K562 (cell line): Measurements from ENCODE around the gene C1orf105. TPM values are rescaled to one million over a fixed set of nuclear protein-coding genes. Genes with fewer than 3 reads are reported as not detected.

Experiments used
- ATAC-seq: fragments of 200-7000 bp; cut with Tn5 transposase; 3 replicates; pipeline ENCODE4 v1.9.1; 2020; ENCODE audit warnings: moderate library complexity
- BruUV-seq: library from RNA; stranded (reverse); fragments of 400-500 nt; replicated peaks from 2 replicates; lab custom pipeline; 2021; lab: Mats Ljungman, UMichigan
- CTCF ChIA-PET: fragments of 300-600 bp; formaldehyde crosslinking; extraction: SDS; loops from one replicate; lab custom pipeline; 2021; ENCODE audit warnings: low intra/inter-chr PET ratio; lab: Yijun Ruan, JAX
- POLR2A ChIA-PET: fragments of 300-600, 350-650 bp; sonication (Branson Sonifier 250); formaldehyde crosslinking; extraction: SDS; loops from one replicate; lab custom pipeline; 2021; ENCODE audit warnings: antibody characterized with exemption, inconsistent platforms; lab: Yijun Ruan, JAX
- DNase-seq, 4 experiments: peaks; one replicate each; pipeline versions ENCODE4 v3.0.0 to v3.0.0-alpha.2; 2011 to 2018; ENCODE audit warnings: low spot score in 3 of 4, mixed read lengths in 3 of 4; ENCODE audit errors: extremely low read depth in 1 of 4
- FAIRE-seq: peaks from 2 replicates; lab custom pipeline; 2011; peaks lifted over from hg19 to GRCh38; lab: Jason Lieb, UNC
- H2AFZ ChIP-seq: 2 replicates; pipeline ENCODE4 v1.6.0; 2011; ENCODE audit warnings: low read depth, low read length, control low read depth, inconsistent platforms
- H3K27ac ChIP-seq: fragments of 200-600 bp; 3 replicates; pipeline ENCODE4 v1.8.0; 2011; ENCODE audit warnings: low read depth, mild to moderate bottlenecking, control low read depth, inconsistent platforms, low read length, moderate library complexity, mixed read lengths; ENCODE audit errors: extremely low read depth
- H3K27me3 ChIP-seq, 2 experiments: fragments of 300-600 bp in 1 of 2; 2 replicates in 1 of 2; 3 replicates in 1 of 2; pipeline versions ENCODE4 v1.6.0 to v1.8.0; 2011; ENCODE audit warnings: inconsistent platforms in 2 of 2, low read length in 2 of 2, mild to moderate bottlenecking in 1 of 2, mixed read lengths in 1 of 2, moderate library complexity in 1 of 2; ENCODE audit not compliant: control insufficient read depth in 2 of 2, insufficient read depth in 2 of 2
- H3K36me3 ChIP-seq: fragments of 300-600 bp; 3 replicates; pipeline ENCODE4 v1.8.0; 2011; ENCODE audit warnings: mild to moderate bottlenecking, low read length, inconsistent platforms; ENCODE audit not compliant: control insufficient read depth, insufficient read depth
- H3K4me1 ChIP-seq, 2 experiments: fragments of 200-600 bp in 1 of 2; replicated peaks in 1 of 2; 2 replicates in 1 of 2; 3 replicates in 1 of 2; pipeline versions ENCODE4 v1.5.1 to v1.8.0; 2011; ENCODE audit warnings: inconsistent platforms in 2 of 2, low read length in 2 of 2, mild to moderate bottlenecking in 1 of 2, mixed read lengths in 1 of 2, moderate library complexity in 1 of 2; ENCODE audit not compliant: control insufficient read depth in 2 of 2, insufficient read depth in 2 of 2
- H3K4me2 ChIP-seq: 2 replicates; pipeline ENCODE4 v1.6.1; 2011; ENCODE audit warnings: low read length, control low read depth, inconsistent platforms, mixed read lengths; ENCODE audit not compliant: insufficient read depth
- H3K4me3 ChIP-seq: fragments of 200-600 bp; sonication (generic), shearing (Covaris generic); 2 replicates; pipeline ENCODE4 v1.5.1; 2016; ENCODE audit warnings: control low read depth, inconsistent platforms
- H3K79me2 ChIP-seq: fragments of 200-600 bp; 3 replicates; pipeline ENCODE4 v1.8.0; 2011; ENCODE audit warnings: low read length, inconsistent platforms; ENCODE audit not compliant: control insufficient read depth, insufficient read depth
- H3K9ac ChIP-seq, 2 experiments: 2 replicates each; pipeline versions ENCODE4 v1.6.0 to v1.6.1; 2011; ENCODE audit warnings: low read depth in 2 of 2, low read length in 2 of 2, control low read depth in 1 of 2, inconsistent platforms in 1 of 2, mild to moderate bottlenecking in 1 of 2, mixed read lengths in 1 of 2; ENCODE audit not compliant: insufficient read depth in 1 of 2
- H3K9me1 ChIP-seq: one replicate; pipeline ENCODE4 v1.6.0; 2011; ENCODE audit warnings: inconsistent platforms, mild to moderate bottlenecking, low read length, moderate library complexity; ENCODE audit not compliant: control insufficient read depth, insufficient read depth
- H3K9me3 ChIP-seq: replicated peaks from 2 replicates; pipeline ENCODE4 v1.5.1; 2011; ENCODE audit warnings: low read depth, low read length, inconsistent platforms; ENCODE audit not compliant: control insufficient read depth, insufficient read depth
- H4K20me1 ChIP-seq: replicated peaks from 2 replicates; pipeline ENCODE4 v1.6.1; 2011; ENCODE audit warnings: low read length, inconsistent platforms, mixed read lengths; ENCODE audit not compliant: control insufficient read depth, insufficient read depth
- ATF7 ChIP-seq: fragments of 450-650 bp; IDR thresholded peaks from 2 replicates; pipeline ENCODE4 v1.7.1; 2014; ENCODE audit warnings: mild to moderate bottlenecking, moderate library complexity
- CREM ChIP-seq: IDR thresholded peaks from 2 replicates; pipeline ENCODE4 v1.6.1; 2014; ENCODE audit warnings: antibody characterized with exemption, low read depth
- CXXC5 ChIP-seq: fragments of 250-450 bp; sonication (Bioruptor Pico); IDR thresholded peaks from 2 replicates; pipeline ENCODE4 v1.8.0; 2022; ENCODE audit warnings: inconsistent platforms, mild to moderate bottlenecking, moderate library complexity
- E2F6 ChIP-seq, 2 experiments: IDR thresholded peaks; 2 replicates each; pipeline ENCODE4 v1.6.1; 2011; ENCODE audit warnings: borderline replicate concordance in 1 of 2, control low read depth in 1 of 2, low read depth in 1 of 2, low read length in 1 of 2, mild to moderate bottlenecking in 1 of 2, mixed read lengths in 1 of 2, moderate library complexity in 1 of 2; ENCODE audit not compliant: insufficient read depth in 1 of 2, insufficient read length in 1 of 2, poor library complexity in 1 of 2, severe bottlenecking in 1 of 2; ENCODE audit errors: extremely low read depth in 1 of 2
- HNRNPL ChIP-seq: fragments of 200-400 bp; formaldehyde crosslinking; IDR thresholded peaks from 2 replicates; pipeline ENCODE4 v1.6.1; 2017; ENCODE audit warnings: low read depth, mild to moderate bottlenecking, low read length
- L3MBTL2 ChIP-seq: fragments of 450-650 bp; IDR thresholded peaks from 2 replicates; pipeline ENCODE4 v1.6.1; 2016; ENCODE audit warnings: mild to moderate bottlenecking, moderate library complexity
- MXI1 ChIP-seq: IDR thresholded peaks from 2 replicates; pipeline ENCODE4 v1.6.1; 2011; ENCODE audit warnings: low read depth, mild to moderate bottlenecking, improper control_type of control experiment, low read length
- NR4A1 ChIP-seq, 2 experiments: fragments of 250-450 bp in 1 of 2; fragments of 450-650 bp in 1 of 2; sonication (Bioruptor Pico) in 1 of 2; IDR thresholded peaks; 2 replicates each; pipeline versions ENCODE4 v1.4.0 to v1.6.1; 2016 to 2020; ENCODE audit warnings: mild to moderate bottlenecking in 2 of 2, missing compliant biosample characterization in 1 of 2, missing genetic modification characterization in 1 of 2, moderate library complexity in 1 of 2
- SIX5 ChIP-seq, 2 experiments: IDR thresholded peaks; 2 replicates each; pipeline ENCODE4 v1.6.1; 2011; ENCODE audit warnings: low read length in 2 of 2, borderline replicate concordance in 1 of 2, low read depth in 1 of 2, mild to moderate bottlenecking in 1 of 2, moderate library complexity in 1 of 2; ENCODE audit not compliant: insufficient read depth in 1 of 2
- SMARCA5 ChIP-seq: fragments of 450-650 bp; IDR thresholded peaks from 2 replicates; pipeline ENCODE4 v1.6.1; 2016
- TARDBP ChIP-seq: fragments of 450-650 bp; IDR thresholded peaks from 2 replicates; pipeline ENCODE4 v1.6.1; 2016
- TGIF2 ChIP-seq: sonication (generic); formaldehyde crosslinking; IDR thresholded peaks from 2 replicates; pipeline ENCODE4 v1.8.1; 2022; ENCODE audit warnings: mild to moderate bottlenecking, missing genetic modification reagents, moderate library complexity
- XRCC3 ChIP-seq: fragments of 450-650 bp; IDR thresholded peaks from 2 replicates; pipeline ENCODE4 v1.6.1; 2017; ENCODE audit warnings: mild to moderate bottlenecking, moderate library complexity
- ZNF212 ChIP-seq: fragments of 450-650 bp; formaldehyde crosslinking; IDR thresholded peaks from 2 replicates; pipeline ENCODE4 v1.4.0; 2020; ENCODE audit warnings: mild to moderate bottlenecking
- ZNF583 ChIP-seq: fragments of 250-450 bp; sonication (Bioruptor Pico); IDR thresholded peaks from 2 replicates; pipeline ENCODE4 v1.4.0; 2020
- ZNF77 ChIP-seq: fragments of 250-450 bp; sonication (Bioruptor Pico); IDR thresholded peaks from 2 replicates; pipeline ENCODE4 v1.5.0; 2020
- WGBS: fragments of 100-300 bp; shearing (Covaris generic); methylation state at CpG from one replicate; pipeline ENCODE4 v1.1.6; 2016; ENCODE audit warnings: low coverage, mixed read lengths; ENCODE audit not compliant: insufficient coverage; ENCODE audit errors: missing lambda C conversion rate; 5-methylcytosine and 5-hydroxymethylcytosine counted together
- in situ Hi-C: fragments of 300-500 bp; cut with MboI; formaldehyde crosslinking; loops from 4 replicates; pipeline ENCODE4 v1.15.0; 2018; ENCODE audit warnings: inconsistent platforms, mixed read lengths
- intact Hi-C: fragments of 100-400 bp; cut with micrococcal nuclease; formaldehyde crosslinking; loops from 2 replicates; pipeline ENCODE4 v1.14.2; 2022
- polyA plus RNA-seq, 8 experiments: library from polyadenylated mRNA; depleted of rRNA in 4 of 8; stranded (reverse) in 5 of 8; unstranded in 3 of 8; fragments of >200 nt; fragmentation: Nextera tagmentation in 2 of 8; fragmentation: Illumina TruSeq in 1 of 8; extraction: Ambion mirVana in 2 of 8; extraction: Trizol in 1 of 8; gene quantifications; 2 replicates each; pipeline versions ENCODE4 v1.2.1 to v1.2.3, GENCODE V29; 2011 to 2014; ENCODE audit warnings: inconsistent platforms in 1 of 8, missing spikeins in 1 of 8
- total RNA-seq, 7 experiments: library from RNA; depleted of rRNA in 6 of 7; stranded (reverse); fragments of >200 nt in 6 of 7; fragmentation: Illumina TruSeq in 2 of 7; extraction: Trizol in 2 of 7; gene quantifications; 2 replicates each; pipeline versions ENCODE4 v1.2.1 to v1.2.3, GENCODE V29; 2011 to 2021; ENCODE audit warnings: low replicate concordance in 1 of 7

C1orf105 gene
- total and polyA plus RNA-seq, 9 of the 15 experiments (the other 6 are each of a cell fraction or from before 2014, with no cell fraction given): 0.08 TPM; not detected in 8

- Histone ChIP-seq H3K79me2 (no peaks in the 10 kb centered on the region), H3K27ac (no peak overlapping the region), H3K4me1 (peaks cover 0 to 10% of the 10 kb centered on the region in 2 experiments; a peak in 1 of 5 replicates), H3K4me3 (no peak overlapping the region), H2AFZ (no peak overlapping the region), H3K36me3 (no peaks in the 10 kb centered on the region), H3K9me1 (no peaks in the 10 kb centered on the region), H3K9me3 (no peaks in the 10 kb centered on the region), H3K9ac (no peak overlapping the region), H4K20me1 (no peaks in the 10 kb centered on the region), H3K4me2 (no peak overlapping the region), H3K27me3 (no peaks in the 10 kb centered on the region; a peak in 1 of 5 replicates)
- DNase-seq (no peak), ATAC-seq (no peak)
- POLR2A ChIA-PET: no interaction called here
- intact Hi-C loops (no loop called here), in situ Hi-C loops (no loop called here)
- BruUV-seq: no TSS peak
- TF ChIP-seq SIX5 (IDR thresholded peaks at IDR 0.05; ENCODE audit: borderline replicate concordance in 1 of 2, insufficient read depth in 1 of 2, low read depth in 1 of 2, low read length in 2 of 2): no peak
- TF ChIP-seq HNRNPL: no peak
- TF ChIP-seq ZNF212 (CRISPR knock-in tag): no peak
- TF ChIP-seq, all 486 proteins: peak for 0
- CTCF ChIA-PET: no interaction called here
- no peak for FAIRE-seq
- 36% methylated on average over 2 of the region's 2 CpGs for WGBS
Measured at GRCh38 chr1:172470149-172470548, 49.7 kb downstream of the C1orf105 start.

- Histone ChIP-seq H4K20me1 (no peaks in the 10 kb centered on the region), H3K27me3 (no peaks in the 10 kb centered on the region; a peak in 1 of 5 replicates), H3K9ac (no peak overlapping the region), H3K27ac (no peak overlapping the region), H2AFZ (no peak overlapping the region), H3K36me3 (no peaks in the 10 kb centered on the region), H3K9me1 (no peaks in the 10 kb centered on the region), H3K9me3 (no peaks in the 10 kb centered on the region), H3K4me3 (no peak overlapping the region), H3K4me2 (no peak overlapping the region), H3K4me1 (peaks cover 0 to 10% of the 10 kb centered on the region in 2 experiments; a peak in 1 of 5 replicates), H3K79me2 (no peaks in the 10 kb centered on the region)
- intact Hi-C loops (no loop called here), in situ Hi-C loops (no loop called here)
- WGBS: 12% methylated on average over 1 of the region's 1 CpG
- ATAC-seq (no peak), DNase-seq (no peak), FAIRE-seq (no peak)
- BruUV-seq: no TSS peak
- no peak for TF ChIP-seq L3MBTL2
- no peak for TF ChIP-seq MXI1
- no peak for TF ChIP-seq CXXC5 (CRISPR knock-in tag)
- TF ChIP-seq ZNF77 (CRISPR knock-in tag): no peak
- no peak for TF ChIP-seq HNRNPL
- no peak for TF ChIP-seq CREM
- no peak for TF ChIP-seq SMARCA5
- no peak for TF ChIP-seq E2F6 (IDR thresholded peaks at IDR 0.05; ENCODE audit: borderline replicate concordance in 1 of 2, extremely low read depth in 1 of 2, insufficient read depth in 1 of 2, insufficient read length in 1 of 2, low read depth in 1 of 2, low read length in 1 of 2, poor library complexity in 1 of 2, severe bottlenecking in 1 of 2)
- TF ChIP-seq NR4A1 (CRISPR knock-in tag; IDR thresholded peaks at IDR 0.05): no peak
- TF ChIP-seq NR4A1 (tag; IDR thresholded peaks at IDR 0.05): no peak
- no peak for TF ChIP-seq ZNF583 (CRISPR knock-in tag)
- TF ChIP-seq ATF7: no peak
- no peak for TF ChIP-seq TGIF2 (CRISPR knock-in tag)
- TF ChIP-seq XRCC3: no peak
- no peak for TF ChIP-seq TARDBP
- CTCF ChIA-PET: no interaction called here
- POLR2A ChIA-PET: interaction anchor here (0.9 to 1.7 kb wide), 3 partner anchors 11 to 21 kb away, joined by 3 to 8 read pairs (median 4); no protein-coding TSS in a partner anchor
Measured at GRCh38 chr1:172471666-172472065, 51.2 kb downstream of the C1orf105 start.
